Measurements from ENCODE around the gene EHBP1.

GRCh38 chr2:62822549-62822948, 117.0 kb downstream of the EHBP1 start:
- TF ChIP-seq ZNF645 (tag by site-specific recombination; IDR thresholded peaks at IDR 0.05) (no peak), CTCF (tag by site-specific recombination; IDR thresholded peaks at IDR 0.05) (no peak), ZBTB7A (tag by site-specific recombination; IDR thresholded peaks at IDR 0.05; ENCODE audit: low read depth) (no peak), PRDM10 (tag by site-specific recombination; IDR thresholded peaks at IDR 0.05) (no peak), ZNF449 (tag by site-specific recombination; IDR thresholded peaks at IDR 0.05) (no peak), ZNF549 (tag by site-specific recombination; IDR thresholded peaks at IDR 0.05) (no peak), ZNF398 (tag by site-specific recombination; IDR thresholded peaks at IDR 0.05) (no peak)
